Measurements from ENCODE around the gene FIBCD1.

FIBCD1 gene

DNA sequence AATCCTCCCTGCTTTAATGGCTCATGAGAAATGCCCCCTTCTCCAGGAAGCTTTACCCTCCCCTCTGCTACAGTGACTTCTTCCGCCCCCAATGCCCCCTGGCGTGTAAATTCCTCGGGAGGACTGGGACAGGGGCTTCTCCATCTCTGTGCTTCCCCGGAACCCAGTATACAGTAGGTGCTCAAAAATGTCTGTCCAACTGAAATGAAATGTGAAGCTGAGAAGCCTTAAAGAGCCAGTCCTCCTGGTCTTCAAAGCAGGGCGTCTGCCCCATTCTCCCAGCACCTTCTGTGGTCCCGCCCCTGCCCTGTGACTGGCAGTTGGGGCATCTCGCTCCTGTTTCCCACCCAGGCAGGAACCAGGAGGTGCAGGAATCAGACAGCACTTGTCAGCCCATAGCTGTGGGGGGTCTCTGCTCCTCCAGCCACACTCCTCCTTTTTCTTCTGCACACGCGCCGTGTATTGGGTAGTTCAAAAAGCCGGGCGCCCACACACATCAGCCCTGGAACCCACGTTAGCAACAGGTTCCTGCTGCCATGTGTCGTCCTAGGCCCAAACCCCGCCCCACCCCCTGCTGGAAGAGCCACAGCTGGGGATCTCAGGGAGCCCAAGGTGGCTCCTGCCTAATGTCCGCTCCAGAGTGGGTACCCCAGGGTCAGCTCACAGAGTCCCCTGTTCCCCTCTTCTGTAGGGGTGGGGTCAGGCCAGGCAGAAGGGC lies 16.0 kb downstream of the FIBCD1 start:
- Histone ChIP-seq H3K4me3 (ENCODE audit: low read depth in 1 of 2, low read length in 2 of 2) (no peak overlapping the region), H3K36me3 (ENCODE audit: control insufficient read depth in 1 of 2, insufficient read depth in 2 of 2, low read length in 2 of 2) (no peaks in the 10 kb centered on the region), H3K9me3 (ENCODE audit: control insufficient read depth in 1 of 2, low read length in 2 of 2) (no peaks in the 10 kb centered on the region), H3K4me1 (ENCODE audit: control insufficient read depth in 1 of 2, insufficient read depth in 2 of 2, low read length in 2 of 2) (no peaks in the 10 kb centered on the region), H3K27ac (ENCODE audit: low read length) (no peak overlapping the region), H3K27me3 (ENCODE audit: low read depth, low read length) (no peaks in the 10 kb centered on the region)

DNA sequence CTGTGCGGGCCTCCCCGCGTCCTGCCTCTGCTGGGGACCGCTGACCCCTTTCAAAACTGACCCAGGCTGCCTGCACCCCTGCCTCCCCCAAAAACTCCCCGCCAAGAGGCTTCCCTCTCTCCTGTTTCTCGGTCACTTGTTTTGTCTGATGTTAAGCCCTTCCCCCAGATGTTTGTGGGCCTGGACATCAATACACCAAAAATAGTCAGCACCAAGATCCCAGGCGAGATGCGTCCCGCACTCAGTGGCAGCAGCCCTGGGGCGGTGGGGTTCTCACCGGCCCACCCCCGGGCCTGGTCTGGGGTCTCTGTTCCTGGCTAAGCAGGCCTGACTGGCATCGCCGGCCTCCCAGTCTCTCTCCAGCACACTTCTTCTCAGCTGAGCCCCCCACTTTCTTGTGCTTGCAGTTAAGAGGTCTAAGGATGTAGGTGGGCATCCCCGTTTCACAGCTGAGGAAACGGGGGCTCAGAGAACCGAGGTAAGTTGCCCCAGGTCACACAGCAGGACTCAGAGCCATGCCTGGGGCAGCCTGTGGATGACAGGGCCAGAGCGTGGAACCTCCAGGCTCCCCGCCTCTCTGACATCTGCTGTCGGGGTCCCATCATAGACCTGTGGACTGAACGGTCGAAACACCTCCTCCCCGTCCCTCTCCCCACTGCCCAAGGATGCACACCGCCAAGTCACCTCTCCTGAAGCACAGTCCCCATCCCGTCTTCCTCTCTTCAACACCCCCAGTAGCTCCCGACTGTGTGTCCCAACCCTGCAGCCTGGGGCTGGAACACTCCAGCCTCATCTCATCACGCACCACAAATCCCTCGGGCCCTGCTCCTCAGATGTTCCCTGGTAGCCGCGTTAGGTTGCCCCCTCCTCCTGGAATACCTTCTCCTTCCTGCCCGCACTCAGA lies 16.8 kb downstream of the FIBCD1 start:
- Histone ChIP-seq H3K4me1 (ENCODE audit: control insufficient read depth in 1 of 2, insufficient read depth in 2 of 2, low read length in 2 of 2) (no peaks in the 10 kb centered on the region), H3K27me3 (ENCODE audit: low read depth, low read length) (no peaks in the 10 kb centered on the region), H3K4me3 (ENCODE audit: low read depth in 1 of 2, low read length in 2 of 2) (no peak overlapping the region), H3K27ac (ENCODE audit: low read length) (no peak overlapping the region), H3K36me3 (ENCODE audit: control insufficient read depth in 1 of 2, insufficient read depth in 2 of 2, low read length in 2 of 2) (no peaks in the 10 kb centered on the region), H3K9me3 (ENCODE audit: control insufficient read depth in 1 of 2, low read length in 2 of 2) (no peaks in the 10 kb centered on the region)

DNA sequence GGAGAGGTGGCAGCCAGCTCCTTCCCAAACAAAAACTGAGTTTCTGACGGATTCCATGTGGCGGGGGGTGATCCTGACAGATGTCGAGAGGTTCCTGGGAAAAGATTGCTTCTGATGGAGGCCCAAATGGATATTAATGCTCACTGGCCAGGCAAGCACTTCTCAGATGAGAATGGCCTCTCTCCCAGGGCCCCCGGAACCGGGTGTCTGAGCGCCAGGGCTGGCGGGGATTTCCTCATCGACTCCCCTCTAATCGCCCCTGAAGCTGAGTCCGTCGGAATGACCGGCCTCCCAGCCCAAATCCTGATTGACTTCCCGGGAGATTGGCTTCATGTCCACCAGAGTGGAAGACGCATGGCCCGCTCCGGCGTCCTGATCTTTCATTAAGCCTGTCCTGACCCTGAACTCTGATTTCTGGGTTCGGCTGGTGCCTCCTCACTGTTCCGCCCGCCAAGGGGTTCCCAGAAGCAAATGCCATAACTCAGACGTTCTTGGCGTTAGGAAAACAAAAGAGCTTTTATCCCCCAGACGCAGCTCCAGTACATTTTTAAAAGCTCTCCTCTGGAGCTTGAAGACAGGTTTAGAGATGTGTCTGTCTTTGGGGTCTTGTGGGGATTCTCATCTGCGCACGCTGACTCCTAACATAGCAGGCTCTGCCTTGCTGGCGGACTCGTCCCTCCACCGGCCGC lies 17.6 kb downstream of the FIBCD1 start:
- no peaks in the 10 kb centered on the region for H3K9me3 ChIP-seq (ENCODE audit: control insufficient read depth in 1 of 2, low read length in 2 of 2)
- H3K4me3 ChIP-seq (ENCODE audit: low read depth in 1 of 2, low read length in 2 of 2) = no peak overlapping the region
- H3K36me3 ChIP-seq (ENCODE audit: control insufficient read depth in 1 of 2, insufficient read depth in 2 of 2, low read length in 2 of 2) = no peaks in the 10 kb centered on the region
- no peaks in the 10 kb centered on the region for H3K4me1 ChIP-seq (ENCODE audit: control insufficient read depth in 1 of 2, insufficient read depth in 2 of 2, low read length in 2 of 2)
- no peaks in the 10 kb centered on the region for H3K27me3 ChIP-seq (ENCODE audit: low read depth, low read length)
- no peak overlapping the region for H3K27ac ChIP-seq (ENCODE audit: low read length)

DNA sequence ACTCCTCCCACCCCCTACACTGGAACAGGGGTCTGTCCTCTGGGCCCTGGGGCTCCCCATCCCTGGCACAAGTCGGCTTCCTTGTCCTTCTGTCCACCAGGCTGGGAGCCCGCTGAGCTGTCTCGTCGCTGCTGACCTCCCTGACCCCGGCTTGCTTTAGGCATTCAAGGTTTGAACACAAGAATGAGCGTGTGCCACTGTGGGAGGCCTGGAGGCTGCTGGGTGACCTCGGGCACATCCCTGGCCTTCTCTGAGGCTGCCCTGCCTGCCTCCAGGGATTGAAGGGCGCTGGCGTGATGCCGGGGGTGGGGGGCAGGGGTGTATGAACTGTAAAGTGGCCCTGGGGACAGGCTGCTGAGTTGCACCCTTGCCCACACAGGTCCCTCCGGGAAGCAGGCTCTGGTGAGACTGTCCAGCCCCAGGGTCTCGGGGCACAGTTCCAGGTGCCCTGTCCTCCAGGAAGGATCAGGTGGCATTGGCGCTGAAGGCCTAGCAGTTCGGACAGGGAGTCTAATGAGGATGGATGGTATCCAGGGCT lies 18.2 kb downstream of the FIBCD1 start:
- Histone ChIP-seq H3K4me1 (ENCODE audit: control insufficient read depth in 1 of 2, insufficient read depth in 2 of 2, low read length in 2 of 2) (no peaks in the 10 kb centered on the region), H3K4me3 (ENCODE audit: low read depth in 1 of 2, low read length in 2 of 2) (no peak overlapping the region), H3K9me3 (ENCODE audit: control insufficient read depth in 1 of 2, low read length in 2 of 2) (no peaks in the 10 kb centered on the region), H3K27ac (ENCODE audit: low read length) (no peak overlapping the region), H3K27me3 (ENCODE audit: low read depth, low read length) (no peaks in the 10 kb centered on the region), H3K36me3 (ENCODE audit: control insufficient read depth in 1 of 2, insufficient read depth in 2 of 2, low read length in 2 of 2) (no peaks in the 10 kb centered on the region)

DNA sequence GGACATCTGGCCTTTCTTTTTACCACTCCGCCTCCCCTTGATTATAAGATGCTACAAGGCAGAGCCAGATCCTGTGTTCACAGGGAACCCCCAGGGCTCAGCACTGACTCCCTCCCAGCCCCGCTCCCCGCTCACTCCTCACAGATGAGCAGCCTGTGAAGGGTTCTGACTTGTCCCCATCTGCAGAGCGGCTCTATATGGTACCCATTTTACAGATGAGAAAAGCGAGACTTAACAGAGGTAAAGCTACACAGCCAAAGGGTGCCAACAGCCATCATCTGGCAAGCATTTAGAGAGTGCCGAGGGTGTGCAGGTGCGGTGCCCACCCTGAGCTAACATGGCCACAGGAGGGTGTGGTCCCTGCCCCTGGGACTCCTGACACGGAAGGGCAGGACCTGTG lies 18.8 kb downstream of the FIBCD1 start:
- Histone ChIP-seq H3K27ac (ENCODE audit: low read length) (no peak overlapping the region), H3K36me3 (ENCODE audit: control insufficient read depth in 1 of 2, insufficient read depth in 2 of 2, low read length in 2 of 2) (no peaks in the 10 kb centered on the region), H3K4me3 (ENCODE audit: low read depth in 1 of 2, low read length in 2 of 2) (no peak overlapping the region), H3K4me1 (ENCODE audit: control insufficient read depth in 1 of 2, insufficient read depth in 2 of 2, low read length in 2 of 2) (no peaks in the 10 kb centered on the region), H3K27me3 (ENCODE audit: low read depth, low read length) (no peaks in the 10 kb centered on the region), H3K9me3 (ENCODE audit: control insufficient read depth in 1 of 2, low read length in 2 of 2) (no peaks in the 10 kb centered on the region)

DNA sequence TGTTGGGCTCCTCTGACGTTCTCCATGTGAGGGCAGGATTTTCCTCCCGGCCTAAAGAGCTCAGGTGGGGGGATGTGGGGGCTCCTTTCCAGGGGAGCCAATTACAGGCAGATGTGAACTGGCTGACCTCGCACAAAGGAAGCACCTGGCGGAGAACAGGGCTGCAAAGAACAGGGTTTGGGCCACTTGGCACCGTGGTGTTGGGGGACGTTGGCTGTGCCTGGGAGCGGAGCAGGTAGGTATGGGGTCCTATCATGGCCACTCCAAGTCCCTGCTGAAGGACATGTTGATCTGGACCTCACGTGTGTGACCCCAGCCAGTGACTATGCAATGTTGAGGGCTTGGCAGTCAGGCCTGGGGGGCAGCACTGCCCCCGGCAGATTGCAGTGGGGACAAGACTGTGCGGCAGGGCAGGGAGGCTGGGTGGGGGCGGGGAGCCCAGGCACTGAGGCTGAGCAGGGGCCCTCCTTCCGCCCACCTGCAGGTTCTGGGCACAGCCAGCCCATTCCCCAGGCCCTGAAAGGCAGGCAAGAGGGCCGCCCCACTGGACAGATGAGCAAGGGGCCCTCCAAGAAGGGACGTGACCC lies 19.4 kb downstream of the FIBCD1 start:
- Histone ChIP-seq H3K9me3 (ENCODE audit: control insufficient read depth in 1 of 2, low read length in 2 of 2) (no peaks in the 10 kb centered on the region), H3K36me3 (ENCODE audit: control insufficient read depth in 1 of 2, insufficient read depth in 2 of 2, low read length in 2 of 2) (no peaks in the 10 kb centered on the region), H3K27ac (ENCODE audit: low read length) (no peak overlapping the region), H3K4me1 (ENCODE audit: control insufficient read depth in 1 of 2, insufficient read depth in 2 of 2, low read length in 2 of 2) (no peaks in the 10 kb centered on the region), H3K27me3 (ENCODE audit: low read depth, low read length) (no peaks in the 10 kb centered on the region), H3K4me3 (ENCODE audit: low read depth in 1 of 2, low read length in 2 of 2) (no peak overlapping the region)

DNA sequence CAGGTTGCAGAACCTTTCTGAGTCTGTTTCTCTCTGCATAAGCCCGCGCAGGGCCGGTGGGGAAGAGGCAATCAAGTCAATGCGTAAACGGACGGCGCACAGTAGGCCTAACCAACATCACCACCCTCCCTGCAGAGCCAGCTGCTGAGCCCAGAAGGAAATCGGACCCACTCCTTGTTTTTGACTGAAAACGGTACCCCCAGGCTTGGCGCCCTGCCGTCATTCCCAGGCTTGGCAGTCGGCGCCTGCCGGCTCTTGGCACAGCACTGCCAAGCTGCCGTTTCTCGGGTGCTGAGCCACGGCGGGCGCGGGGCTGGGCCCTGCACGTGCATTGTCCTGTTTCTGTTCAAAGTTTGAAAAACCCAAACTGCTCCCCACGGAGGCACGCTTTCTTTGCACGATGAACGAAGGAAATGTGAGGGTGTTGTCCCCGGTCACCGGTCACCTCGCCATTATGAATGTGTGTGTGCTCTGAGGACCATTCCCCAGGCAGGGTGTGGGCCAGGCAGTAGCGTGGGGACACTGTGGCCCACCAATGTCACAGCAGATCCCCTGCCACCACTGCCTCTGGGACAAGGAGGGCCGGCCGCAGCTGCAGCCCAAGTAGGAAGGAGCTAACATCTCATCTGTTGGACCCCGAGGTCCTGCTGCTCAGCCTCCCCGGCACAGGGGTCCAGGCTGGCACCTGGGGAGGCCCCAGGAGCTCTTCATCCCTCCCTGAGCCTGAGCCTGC lies 20.1 kb downstream of the FIBCD1 start:
- Histone ChIP-seq H3K36me3 (ENCODE audit: control insufficient read depth in 1 of 2, insufficient read depth in 2 of 2, low read length in 2 of 2) (no peaks in the 10 kb centered on the region), H3K27ac (ENCODE audit: low read length) (no peak overlapping the region), H3K9me3 (ENCODE audit: control insufficient read depth in 1 of 2, low read length in 2 of 2) (no peaks in the 10 kb centered on the region), H3K4me3 (ENCODE audit: low read depth in 1 of 2, low read length in 2 of 2) (no peak overlapping the region), H3K4me1 (ENCODE audit: control insufficient read depth in 1 of 2, insufficient read depth in 2 of 2, low read length in 2 of 2) (no peaks in the 10 kb centered on the region), H3K27me3 (ENCODE audit: low read depth, low read length) (no peaks in the 10 kb centered on the region)

DNA sequence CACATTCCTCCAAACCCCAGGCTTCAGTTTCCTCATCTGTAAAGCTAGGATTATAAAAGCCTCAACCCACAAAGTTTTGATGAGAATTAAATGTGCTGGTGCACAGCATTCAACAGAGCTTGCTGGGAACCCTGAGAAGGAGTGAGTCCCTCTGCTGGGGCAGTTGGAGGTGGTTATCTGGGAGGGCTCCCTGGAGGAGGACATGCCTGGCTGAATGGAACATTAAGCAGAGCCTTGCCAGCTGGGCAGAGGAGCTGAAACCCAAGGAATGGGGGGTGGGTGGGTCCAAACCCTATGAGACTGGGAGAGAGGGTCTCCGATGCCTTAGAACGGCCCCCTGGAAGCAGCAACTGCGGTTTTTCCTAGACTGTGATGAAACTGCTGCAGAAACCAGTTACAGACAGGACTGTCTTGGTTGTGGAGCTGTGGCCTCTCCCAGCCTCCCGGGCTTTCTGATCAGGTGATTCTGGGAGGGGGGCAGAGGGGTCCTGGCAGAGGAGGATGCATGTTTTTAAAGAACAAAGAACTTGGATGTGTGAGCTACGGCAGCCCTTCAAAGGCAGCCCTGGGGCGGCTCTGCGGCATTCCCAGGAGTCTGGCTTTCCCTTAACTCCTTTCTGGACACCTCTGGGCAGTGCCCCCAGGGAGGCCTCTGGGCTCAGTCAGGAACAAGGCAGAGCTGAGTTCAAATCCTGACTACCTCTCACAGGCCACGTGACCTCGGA lies 20.8 kb downstream of the FIBCD1 start:
- no peak overlapping the region for H3K27ac ChIP-seq (ENCODE audit: low read length)
- H3K36me3 ChIP-seq (ENCODE audit: control insufficient read depth in 1 of 2, insufficient read depth in 2 of 2, low read length in 2 of 2) = no peaks in the 10 kb centered on the region
- no peaks in the 10 kb centered on the region for H3K9me3 ChIP-seq (ENCODE audit: control insufficient read depth in 1 of 2, low read length in 2 of 2)
- no peaks in the 10 kb centered on the region for H3K27me3 ChIP-seq (ENCODE audit: low read depth, low read length)
- no peak overlapping the region for H3K4me3 ChIP-seq (ENCODE audit: low read depth in 1 of 2, low read length in 2 of 2)
- no peaks in the 10 kb centered on the region for H3K4me1 ChIP-seq (ENCODE audit: control insufficient read depth in 1 of 2, insufficient read depth in 2 of 2, low read length in 2 of 2)

DNA sequence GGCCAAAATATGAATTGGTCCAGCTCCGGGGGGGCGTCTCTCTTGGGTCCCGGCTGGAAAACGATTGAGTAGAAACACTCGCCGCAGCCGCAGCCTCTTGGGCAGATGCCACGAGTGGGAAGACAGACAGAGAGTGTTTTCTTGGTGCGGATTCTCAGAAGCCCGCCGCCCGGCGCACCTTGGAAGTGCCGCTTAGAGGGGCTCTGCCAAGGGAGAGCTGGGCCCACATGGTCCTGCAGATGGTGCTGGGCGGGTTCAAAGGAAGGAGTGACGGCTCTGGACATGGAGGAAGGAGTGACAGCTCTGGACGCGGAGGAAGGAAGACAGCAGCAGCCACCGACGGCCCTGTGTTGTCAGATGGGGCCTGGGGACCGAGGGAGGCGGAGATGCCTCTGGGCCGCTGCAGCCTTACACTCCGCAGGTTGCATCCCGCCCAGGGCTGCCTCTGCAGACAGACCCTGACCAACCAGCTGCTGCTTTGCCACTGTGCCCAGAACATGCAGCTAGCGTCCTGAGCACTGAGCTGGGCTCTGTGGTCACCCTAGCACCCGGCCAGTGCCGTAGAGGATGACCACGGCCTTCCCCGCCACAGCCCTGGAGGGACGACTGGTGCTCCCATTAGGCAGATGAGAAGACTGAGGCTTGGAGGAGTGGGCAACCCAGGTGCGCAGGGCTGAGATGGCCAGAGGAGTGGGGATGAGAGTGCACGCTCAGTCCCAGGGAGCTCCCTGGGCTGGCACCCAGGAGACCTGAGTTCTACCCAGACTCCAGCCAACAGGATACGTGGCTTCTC lies 21.7 kb downstream of the FIBCD1 start:
- no peaks in the 10 kb centered on the region for H3K9me3 ChIP-seq (ENCODE audit: control insufficient read depth in 1 of 2, low read length in 2 of 2)
- no peaks in the 10 kb centered on the region for H3K36me3 ChIP-seq (ENCODE audit: control insufficient read depth in 1 of 2, insufficient read depth in 2 of 2, low read length in 2 of 2)
- no peak overlapping the region for H3K27ac ChIP-seq (ENCODE audit: low read length)
- H3K4me3 ChIP-seq (ENCODE audit: low read depth in 1 of 2, low read length in 2 of 2) = no peak overlapping the region
- H3K4me1 ChIP-seq (ENCODE audit: control insufficient read depth in 1 of 2, insufficient read depth in 2 of 2, low read length in 2 of 2) = no peaks in the 10 kb centered on the region
- H3K27me3 ChIP-seq (ENCODE audit: low read depth, low read length) = no peaks in the 10 kb centered on the region

DNA sequence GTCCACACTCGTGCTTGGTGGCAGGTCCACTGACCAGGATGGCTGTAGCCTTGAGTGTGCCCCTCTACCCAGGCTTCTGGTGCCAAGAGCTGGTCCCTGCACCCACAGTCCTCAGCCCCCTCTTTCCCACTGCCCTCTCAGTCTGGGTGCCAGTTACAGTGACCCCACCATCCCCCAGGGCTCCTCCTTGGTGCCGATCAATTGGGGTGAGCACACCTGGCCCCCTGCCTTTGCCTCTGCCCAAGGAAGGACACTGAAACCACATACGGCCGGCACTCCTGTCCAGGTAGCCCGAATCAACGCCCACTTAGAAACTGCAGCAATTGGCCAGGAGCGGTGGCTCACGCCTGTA lies 24.0 kb downstream of the FIBCD1 start:
- no peaks in the 10 kb centered on the region for H3K4me1 ChIP-seq (ENCODE audit: control insufficient read depth in 1 of 2, insufficient read depth in 2 of 2, low read length in 2 of 2)
- no peaks in the 10 kb centered on the region for H3K9me3 ChIP-seq (ENCODE audit: control insufficient read depth in 1 of 2, low read length in 2 of 2)
- H3K27ac ChIP-seq (ENCODE audit: low read length) = no peak overlapping the region
- no peaks in the 10 kb centered on the region for H3K27me3 ChIP-seq (ENCODE audit: low read depth, low read length)
- H3K4me3 ChIP-seq (ENCODE audit: low read depth in 1 of 2, low read length in 2 of 2) = no peak overlapping the region
- H3K36me3 ChIP-seq (ENCODE audit: control insufficient read depth in 1 of 2, insufficient read depth in 2 of 2, low read length in 2 of 2) = no peaks in the 10 kb centered on the region
